Kidney (tissue), 14 donors: ENCODE results near the gene ANKFY1. TPM values are rescaled to one million over a fixed set of nuclear protein-coding genes. Genes with fewer than 3 reads are reported as not detected.

ENCODE experiments used
- DNase-seq, 5 donors: peaks; one replicate each; pipeline ENCODE4 v3.0.0-alpha.2; 2013 to 2020
- FAIRE-seq: peaks from 2 replicates; lab custom pipeline; 2012; peaks lifted over from hg19 to GRCh38; lab: Jason Lieb, UNC
- H3K27ac ChIP-seq, 2 donors: one replicate each; pipeline ENCODE4 v1.7.0; 2013; ENCODE audit warnings: low read depth in 2 of 2, low read length in 2 of 2, inconsistent platforms in 1 of 2
- H3K27me3 ChIP-seq: one replicate; pipeline ENCODE4 v1.7.1; 2013; ENCODE audit warnings: low read length, inconsistent platforms; ENCODE audit not compliant: control insufficient read depth, insufficient read depth
- H3K36me3 ChIP-seq, 3 donors: one replicate each; pipeline versions ENCODE4 v1.7.0 to v1.7.1; 2013; ENCODE audit warnings: low read length in 3 of 3, control low read depth in 1 of 3, inconsistent platforms in 1 of 3; ENCODE audit not compliant: insufficient read depth in 3 of 3, control insufficient read depth in 2 of 3
- H3K4me1 ChIP-seq, 3 donors: one replicate each; pipeline versions ENCODE4 v1.7.0 to v1.7.1; 2013; ENCODE audit warnings: low read length in 3 of 3, inconsistent platforms in 1 of 3, low read depth in 1 of 3; ENCODE audit not compliant: control insufficient read depth in 2 of 3, insufficient read depth in 2 of 3
- H3K4me3 ChIP-seq, 3 donors: one replicate each; pipeline versions ENCODE4 v1.7.0 to v1.8.1; 2013; ENCODE audit warnings: low read length in 3 of 3, control low read depth in 1 of 3, inconsistent platforms in 1 of 3
- H3K9ac ChIP-seq, 3 donors: one replicate each; pipeline versions ENCODE4 v1.7.0 to v1.7.1; 2013; ENCODE audit warnings: low read length in 3 of 3, control low read depth in 1 of 3, inconsistent platforms in 1 of 3
- H3K9me3 ChIP-seq, 3 donors: one replicate each; pipeline versions ENCODE4 v1.7.0 to v1.7.1; 2013; ENCODE audit warnings: low read length in 3 of 3, control low read depth in 1 of 3, inconsistent platforms in 1 of 3; ENCODE audit not compliant: control insufficient read depth in 2 of 3, insufficient read depth in 1 of 3
- CTCF ChIP-seq: IDR thresholded peaks from 3 replicates; pipeline ENCODE4 v1.5.1; 2012; ENCODE audit warnings: mild to moderate bottlenecking, moderate library complexity, borderline replicate concordance; ENCODE audit not compliant: insufficient read depth; ENCODE audit errors: extremely low read depth
- intact Hi-C: fragments of 100-400 bp; cut with DNase I; formaldehyde crosslinking; loops from one replicate; pipeline ENCODE4 v1.11.1; 2022
- polyA plus RNA-seq: library from polyadenylated mRNA; stranded (reverse); fragments of 350-450 nt; fragmentation: Illumina TruSeq; extraction: RNeasy Lipid Tissue Mini Kit (QIAGEN cat#74804); gene quantifications from one replicate; pipeline ENCODE4 v1.2.3, GENCODE V29; 2014; ENCODE audit warnings: low read depth, low replicate concordance; ENCODE audit not compliant: insufficient read depth
- total RNA-seq: library from RNA; stranded (reverse); fragmentation: NEBNext Ultra II Directional; extraction: Animal tissue kit (Norgen Biotek cat#: 25700); gene quantifications from one replicate; pipeline ENCODE4 v1.2.1, GENCODE V29; 2021
- donor health status: control.
- donor health status: control.
- donor health status: control.
- donor health status: control.
- donor health status: control.
- donor health status: DM: yes; HTN: yes; CAD: no.
- donor health status: Normal renal cell carcinoma (clear cell type).

The ANKFY1 gene
- total and polyA plus RNA-seq, 2 donors from 2014 or later: 10.9 to 61.7 TPM

GRCh38 chr17:4161192-4161966 is 102.4 kb downstream of the ANKFY1 start:
- H3K36me3 ChIP-seq: peaks cover 3 to 28% (median 17%) of the 10 kb centered on the region in 3 donors
- intact Hi-C loops: no loop called here
- FAIRE-seq (no peak), DNase-seq (peak in 2 of 5 donors; percentile 30 to 31)
- H3K9me3 ChIP-seq: no peaks in the 10 kb centered on the region
- no peak overlapping the region for H3K9ac ChIP-seq
- peaks cover 3 to 15% (median 4%) of the 10 kb centered on the region in 3 donors for H3K4me1 ChIP-seq
- no peak for TF ChIP-seq CTCF
- H3K27ac ChIP-seq: peak overlapping the region in 1 of 2 donors; percentile 45
- H3K4me3 ChIP-seq: no peak overlapping the region
- no peaks in the 10 kb centered on the region for H3K27me3 ChIP-seq

- no peak for TF ChIP-seq CTCF
- H3K27ac ChIP-seq: no peak overlapping the region
- H3K36me3 ChIP-seq: peaks cover 3 to 29% (median 26%) of the 10 kb centered on the region in 3 donors
- H3K9me3 ChIP-seq: no peaks in the 10 kb centered on the region
- FAIRE-seq (no peak), DNase-seq (no peak)
- no peaks in the 10 kb centered on the region for H3K27me3 ChIP-seq
- H3K4me1 ChIP-seq: peaks cover 3 to 15% (median 4%) of the 10 kb centered on the region in 3 donors
- intact Hi-C loops: no loop called here
- H3K4me3 ChIP-seq: no peak overlapping the region
- no peak overlapping the region for H3K9ac ChIP-seq
These were observed 103.4 kb downstream of the ANKFY1 start for GRCh38 chr17:4160294-4160859.

DNA sequence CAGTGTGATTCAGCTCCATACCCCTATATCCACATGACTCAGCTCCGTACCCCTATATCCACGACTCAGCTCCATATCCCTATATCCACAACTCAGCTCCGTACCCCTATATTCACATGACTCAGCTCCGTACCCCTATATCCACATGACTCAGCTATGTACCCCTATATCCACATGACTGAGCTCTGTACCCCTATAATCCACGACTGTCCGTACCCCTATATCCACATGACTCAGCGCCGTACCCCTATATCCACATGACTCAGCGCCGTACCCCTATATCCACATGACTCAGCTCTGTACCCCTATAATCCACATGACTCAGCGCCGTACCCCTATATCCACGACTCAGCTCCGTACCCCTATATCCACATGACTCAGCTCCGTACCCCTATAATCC is 104.0 kb downstream of the ANKFY1 start:
- H3K36me3 ChIP-seq: peaks cover 3 to 32% (median 29%) of the 10 kb centered on the region in 3 donors
- no peak overlapping the region for H3K27ac ChIP-seq
- no peak for TF ChIP-seq CTCF
- H3K9ac ChIP-seq: no peak overlapping the region
- no peak for FAIRE-seq
- no peak overlapping the region for H3K4me3 ChIP-seq
- DNase-seq: no peak
- no peaks in the 10 kb centered on the region for H3K27me3 ChIP-seq
- peaks cover 3 to 15% (median 4%) of the 10 kb centered on the region in 3 donors for H3K4me1 ChIP-seq
- intact Hi-C loops: no loop called here
- H3K9me3 ChIP-seq: no peaks in the 10 kb centered on the region
